GM23338 (cell line): ENCODE data around the gene LRP10. TPM values are rescaled to one million over a fixed set of nuclear protein-coding genes. Genes with fewer than 3 reads are reported as not detected.

ENCODE experiments used
- EZH2phosphoT487 ChIP-seq: fragments of 200-600 bp; sonication (generic); IDR thresholded peaks from one replicate; pipeline ENCODE4 v1.8.1; 2018; ENCODE audit warnings: antibody characterized with exemption; ENCODE audit not compliant: unreplicated experiment
- POLR2AphosphoS5 ChIP-seq: IDR thresholded peaks from 2 replicates; pipeline ENCODE4 v1.6.1; 2016; ENCODE audit warnings: antibody characterized with exemption, low read depth
- STAT1 ChIP-seq: IDR thresholded peaks from one replicate; pipeline ENCODE4 v1.6.1; 2016; ENCODE audit warnings: antibody characterized with exemption; ENCODE audit not compliant: unreplicated experiment
- ZNF114 ChIP-seq: fragments of 250-450 bp; sonication (Bioruptor Pico); IDR thresholded peaks from 2 replicates; pipeline ENCODE4 v1.5.0; 2020; ENCODE audit warnings: mild to moderate bottlenecking, moderate library complexity
- ZNF331 ChIP-seq: fragments of 250-450 bp; sonication (Bioruptor Pico); IDR thresholded peaks from 2 replicates; pipeline ENCODE4 v1.5.0; 2020; ENCODE audit warnings: low read depth, mild to moderate bottlenecking, moderate library complexity
- polyA plus RNA-seq: library from polyadenylated mRNA; unstranded; fragments of >200 nt; fragmentation: Nextera tagmentation; extraction: Ambion mirVana; gene quantifications from 2 replicates; pipeline ENCODE4 v1.2.1, GENCODE V29; 2016
- small RNA-seq: library from RNA; depleted of rRNA; stranded (forward); fragments of <200 nt; gene quantifications from one replicate; pipeline ENCODE3, GENCODE V24; 2014; ENCODE audit warnings: low replicate concordance
- total RNA-seq: library from RNA; depleted of rRNA; stranded (reverse); fragments of >200 nt; shearing (Covaris generic); gene quantifications from 2 replicates; pipeline ENCODE4 v1.2.3, GENCODE V29; 2014; rRNA removed
- TF ChIP-seq, protein P1 (sequence below): fragments of 250-450 bp; sonication (Bioruptor Pico); IDR thresholded peaks from 2 replicates; pipeline ENCODE4 v1.5.0; 2020; ENCODE audit warnings: mild to moderate bottlenecking, moderate library complexity
- TF ChIP-seq, protein P2 (sequence below): IDR thresholded peaks from one replicate; pipeline ENCODE4 v1.6.1; 2018; ENCODE audit warnings: antibody characterized with exemption; ENCODE audit not compliant: unreplicated experiment
- TF ChIP-seq, protein P3 (sequence below), 2 experiments: fragments of 200-600 bp in 1 of 2; sonication (generic) in 1 of 2; conservative IDR thresholded peaks; 2 replicates each; pipeline versions ENCODE4 v1.5.1 to v1.6.1; 2016 to 2017; ENCODE audit warnings: antibody characterized with exemption in 2 of 2, low read depth in 2 of 2, mild to moderate bottlenecking in 2 of 2, moderate library complexity in 1 of 2

The LRP10 gene
- total and polyA plus RNA-seq, 2 experiments from 2014 or later, result 6.4 to 18.1 TPM

DNA sequence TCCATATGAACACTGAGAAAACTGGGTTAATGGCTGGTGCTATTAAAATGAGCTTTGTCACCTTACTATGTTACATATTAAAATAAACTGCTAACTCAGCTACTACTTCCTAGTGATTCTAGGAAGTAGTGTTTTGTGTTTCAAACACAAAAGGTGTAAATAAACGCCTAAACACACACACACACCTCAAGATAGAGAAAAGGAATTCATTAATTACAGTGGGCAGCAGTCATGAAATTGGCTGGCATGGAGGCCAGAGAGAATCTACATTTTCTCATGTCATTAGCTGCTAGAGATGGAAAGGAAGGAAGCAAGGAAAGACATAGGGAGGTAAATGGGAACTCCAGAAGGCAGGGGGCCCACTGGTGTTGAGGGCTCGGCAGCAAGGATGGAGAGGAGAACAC lies 58.4 kb downstream of the LRP10 start (continued):
- TF ChIP-seq, protein P1, sequence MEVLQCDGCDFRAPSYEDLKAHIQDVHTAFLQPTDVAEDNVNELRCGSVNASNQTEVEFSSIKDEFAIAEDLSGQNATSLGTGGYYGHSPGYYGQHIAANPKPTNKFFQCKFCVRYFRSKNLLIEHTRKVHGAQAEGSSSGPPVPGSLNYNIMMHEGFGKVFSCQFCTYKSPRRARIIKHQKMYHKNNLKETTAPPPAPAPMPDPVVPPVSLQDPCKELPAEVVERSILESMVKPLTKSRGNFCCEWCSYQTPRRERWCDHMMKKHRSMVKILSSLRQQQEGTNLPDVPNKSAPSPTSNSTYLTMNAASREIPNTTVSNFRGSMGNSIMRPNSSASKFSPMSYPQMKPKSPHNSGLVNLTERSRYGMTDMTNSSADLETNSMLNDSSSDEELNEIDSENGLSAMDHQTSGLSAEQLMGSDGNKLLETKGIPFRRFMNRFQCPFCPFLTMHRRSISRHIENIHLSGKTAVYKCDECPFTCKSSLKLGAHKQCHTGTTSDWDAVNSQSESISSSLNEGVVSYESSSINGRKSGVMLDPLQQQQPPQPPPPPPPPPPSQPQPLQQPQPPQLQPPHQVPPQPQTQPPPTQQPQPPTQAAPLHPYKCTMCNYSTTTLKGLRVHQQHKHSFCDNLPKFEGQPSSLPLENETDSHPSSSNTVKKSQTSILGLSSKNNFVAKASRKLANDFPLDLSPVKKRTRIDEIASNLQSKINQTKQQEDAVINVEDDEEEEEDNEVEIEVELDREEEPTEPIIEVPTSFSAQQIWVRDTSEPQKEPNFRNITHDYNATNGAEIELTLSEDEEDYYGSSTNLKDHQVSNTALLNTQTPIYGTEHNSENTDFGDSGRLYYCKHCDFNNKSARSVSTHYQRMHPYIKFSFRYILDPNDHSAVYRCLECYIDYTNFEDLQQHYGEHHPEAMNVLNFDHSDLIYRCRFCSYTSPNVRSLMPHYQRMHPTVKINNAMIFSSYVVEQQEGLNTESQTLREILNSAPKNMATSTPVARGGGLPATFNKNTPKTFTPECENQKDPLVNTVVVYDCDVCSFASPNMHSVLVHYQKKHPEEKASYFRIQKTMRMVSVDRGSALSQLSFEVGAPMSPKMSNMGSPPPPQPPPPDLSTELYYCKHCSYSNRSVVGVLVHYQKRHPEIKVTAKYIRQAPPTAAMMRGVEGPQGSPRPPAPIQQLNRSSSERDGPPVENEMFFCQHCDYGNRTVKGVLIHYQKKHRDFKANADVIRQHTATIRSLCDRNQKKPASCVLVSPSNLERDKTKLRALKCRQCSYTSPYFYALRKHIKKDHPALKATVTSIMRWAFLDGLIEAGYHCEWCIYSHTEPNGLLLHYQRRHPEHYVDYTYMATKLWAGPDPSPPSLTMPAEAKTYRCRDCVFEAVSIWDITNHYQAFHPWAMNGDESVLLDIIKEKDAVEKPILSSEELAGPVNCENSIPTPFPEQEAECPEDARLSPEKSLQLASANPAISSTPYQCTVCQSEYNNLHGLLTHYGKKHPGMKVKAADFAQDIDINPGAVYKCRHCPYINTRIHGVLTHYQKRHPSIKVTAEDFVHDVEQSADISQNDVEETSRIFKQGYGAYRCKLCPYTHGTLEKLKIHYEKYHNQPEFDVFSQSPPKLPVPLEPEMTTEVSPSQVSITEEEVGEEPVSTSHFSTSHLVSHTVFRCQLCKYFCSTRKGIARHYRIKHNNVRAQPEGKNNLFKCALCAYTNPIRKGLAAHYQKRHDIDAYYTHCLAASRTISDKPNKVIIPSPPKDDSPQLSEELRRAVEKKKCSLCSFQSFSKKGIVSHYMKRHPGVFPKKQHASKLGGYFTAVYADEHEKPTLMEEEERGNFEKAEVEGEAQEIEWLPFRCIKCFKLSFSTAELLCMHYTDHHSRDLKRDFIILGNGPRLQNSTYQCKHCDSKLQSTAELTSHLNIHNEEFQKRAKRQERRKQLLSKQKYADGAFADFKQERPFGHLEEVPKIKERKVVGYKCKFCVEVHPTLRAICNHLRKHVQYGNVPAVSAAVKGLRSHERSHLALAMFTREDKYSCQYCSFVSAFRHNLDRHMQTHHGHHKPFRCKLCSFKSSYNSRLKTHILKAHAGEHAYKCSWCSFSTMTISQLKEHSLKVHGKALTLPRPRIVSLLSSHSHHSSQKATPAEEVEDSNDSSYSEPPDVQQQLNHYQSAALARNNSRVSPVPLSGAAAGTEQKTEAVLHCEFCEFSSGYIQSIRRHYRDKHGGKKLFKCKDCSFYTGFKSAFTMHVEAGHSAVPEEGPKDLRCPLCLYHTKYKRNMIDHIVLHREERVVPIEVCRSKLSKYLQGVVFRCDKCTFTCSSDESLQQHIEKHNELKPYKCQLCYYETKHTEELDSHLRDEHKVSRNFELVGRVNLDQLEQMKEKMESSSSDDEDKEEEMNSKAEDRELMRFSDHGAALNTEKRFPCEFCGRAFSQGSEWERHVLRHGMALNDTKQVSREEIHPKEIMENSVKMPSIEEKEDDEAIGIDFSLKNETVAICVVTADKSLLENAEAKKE, result no peak
- no peak for TF ChIP-seq EZH2phosphoT487
- TF ChIP-seq, protein P2, sequence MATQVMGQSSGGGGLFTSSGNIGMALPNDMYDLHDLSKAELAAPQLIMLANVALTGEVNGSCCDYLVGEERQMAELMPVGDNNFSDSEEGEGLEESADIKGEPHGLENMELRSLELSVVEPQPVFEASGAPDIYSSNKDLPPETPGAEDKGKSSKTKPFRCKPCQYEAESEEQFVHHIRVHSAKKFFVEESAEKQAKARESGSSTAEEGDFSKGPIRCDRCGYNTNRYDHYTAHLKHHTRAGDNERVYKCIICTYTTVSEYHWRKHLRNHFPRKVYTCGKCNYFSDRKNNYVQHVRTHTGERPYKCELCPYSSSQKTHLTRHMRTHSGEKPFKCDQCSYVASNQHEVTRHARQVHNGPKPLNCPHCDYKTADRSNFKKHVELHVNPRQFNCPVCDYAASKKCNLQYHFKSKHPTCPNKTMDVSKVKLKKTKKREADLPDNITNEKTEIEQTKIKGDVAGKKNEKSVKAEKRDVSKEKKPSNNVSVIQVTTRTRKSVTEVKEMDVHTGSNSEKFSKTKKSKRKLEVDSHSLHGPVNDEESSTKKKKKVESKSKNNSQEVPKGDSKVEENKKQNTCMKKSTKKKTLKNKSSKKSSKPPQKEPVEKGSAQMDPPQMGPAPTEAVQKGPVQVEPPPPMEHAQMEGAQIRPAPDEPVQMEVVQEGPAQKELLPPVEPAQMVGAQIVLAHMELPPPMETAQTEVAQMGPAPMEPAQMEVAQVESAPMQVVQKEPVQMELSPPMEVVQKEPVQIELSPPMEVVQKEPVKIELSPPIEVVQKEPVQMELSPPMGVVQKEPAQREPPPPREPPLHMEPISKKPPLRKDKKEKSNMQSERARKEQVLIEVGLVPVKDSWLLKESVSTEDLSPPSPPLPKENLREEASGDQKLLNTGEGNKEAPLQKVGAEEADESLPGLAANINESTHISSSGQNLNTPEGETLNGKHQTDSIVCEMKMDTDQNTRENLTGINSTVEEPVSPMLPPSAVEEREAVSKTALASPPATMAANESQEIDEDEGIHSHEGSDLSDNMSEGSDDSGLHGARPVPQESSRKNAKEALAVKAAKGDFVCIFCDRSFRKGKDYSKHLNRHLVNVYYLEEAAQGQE, result no peak
- TF ChIP-seq ZNF331 (CRISPR knock-in tag), result no peak
- no peak for TF ChIP-seq POLR2AphosphoS5
- TF ChIP-seq, protein P3, sequence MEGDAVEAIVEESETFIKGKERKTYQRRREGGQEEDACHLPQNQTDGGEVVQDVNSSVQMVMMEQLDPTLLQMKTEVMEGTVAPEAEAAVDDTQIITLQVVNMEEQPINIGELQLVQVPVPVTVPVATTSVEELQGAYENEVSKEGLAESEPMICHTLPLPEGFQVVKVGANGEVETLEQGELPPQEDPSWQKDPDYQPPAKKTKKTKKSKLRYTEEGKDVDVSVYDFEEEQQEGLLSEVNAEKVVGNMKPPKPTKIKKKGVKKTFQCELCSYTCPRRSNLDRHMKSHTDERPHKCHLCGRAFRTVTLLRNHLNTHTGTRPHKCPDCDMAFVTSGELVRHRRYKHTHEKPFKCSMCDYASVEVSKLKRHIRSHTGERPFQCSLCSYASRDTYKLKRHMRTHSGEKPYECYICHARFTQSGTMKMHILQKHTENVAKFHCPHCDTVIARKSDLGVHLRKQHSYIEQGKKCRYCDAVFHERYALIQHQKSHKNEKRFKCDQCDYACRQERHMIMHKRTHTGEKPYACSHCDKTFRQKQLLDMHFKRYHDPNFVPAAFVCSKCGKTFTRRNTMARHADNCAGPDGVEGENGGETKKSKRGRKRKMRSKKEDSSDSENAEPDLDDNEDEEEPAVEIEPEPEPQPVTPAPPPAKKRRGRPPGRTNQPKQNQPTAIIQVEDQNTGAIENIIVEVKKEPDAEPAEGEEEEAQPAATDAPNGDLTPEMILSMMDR (conservative IDR thresholded peaks at IDR 0.05; ENCODE audit: low read depth in 2 of 2), result no peak
- TF ChIP-seq STAT1, result no peak
- no peak for TF ChIP-seq ZNF114

Small RNA genes within 50 kb of the gene (small RNA-seq; reads per million reads assigned to genes)
- not detected for gene RF00019

Other genes with a start within 250 kb of the LRP10 start
- gene OR6J1, start 227.4 kb upstream of the LRP10 start, total RNA-seq, result not detected in 2 replicates
- gene OR6J1, start 227.4 kb upstream of the LRP10 start, polyA plus RNA-seq, result not detected in 2 replicates
- 89.9 and 91.7 TPM in 2 replicates for gene OXA1L, start 105.1 kb upstream of the LRP10 start, total RNA-seq
- 57.6 and 61.7 TPM in 2 replicates for gene OXA1L, start 105.1 kb upstream of the LRP10 start, polyA plus RNA-seq
- gene SLC7A7, start 56.3 kb upstream of the LRP10 start, total RNA-seq, result 3.6 and 6.1 TPM in 2 replicates
- gene SLC7A7, start 56.3 kb upstream of the LRP10 start, polyA plus RNA-seq, result 2.7 and 4.1 TPM in 2 replicates
- gene MRPL52, start 41.9 kb upstream of the LRP10 start, total RNA-seq, result 131 and 138 TPM in 2 replicates
- 617 and 691 TPM in 2 replicates for gene MRPL52, start 41.9 kb upstream of the LRP10 start, polyA plus RNA-seq
- gene MMP14, start 35.2 kb upstream of the LRP10 start, total RNA-seq, result 48.9 and 56.4 TPM in 2 replicates
- gene MMP14, start 35.2 kb upstream of the LRP10 start, polyA plus RNA-seq, result 6.5 and 7.0 TPM in 2 replicates
- 0.31 and 1.2 TPM in 2 replicates for gene REM2, start 11.5 kb downstream of the LRP10 start, total RNA-seq
- gene REM2, start 11.5 kb downstream of the LRP10 start, polyA plus RNA-seq, result 2.9 and 3.0 TPM in 2 replicates
- gene RBM23, start 47.4 kb downstream of the LRP10 start, total RNA-seq, result 52.8 and 1,081 TPM in 2 replicates
- gene RBM23, start 47.4 kb downstream of the LRP10 start, polyA plus RNA-seq, result 14.4 and 15.2 TPM in 2 replicates
- 123 and 124 TPM in 2 replicates for gene PRMT5, start 57.6 kb downstream of the LRP10 start, total RNA-seq
- 68.8 and 74.5 TPM in 2 replicates for gene PRMT5, start 57.6 kb downstream of the LRP10 start, polyA plus RNA-seq
- 60.4 and 85.3 TPM in 2 replicates for gene HAUS4, start 85.3 kb downstream of the LRP10 start, total RNA-seq
- gene HAUS4, start 85.3 kb downstream of the LRP10 start, polyA plus RNA-seq, result 20.8 and 24.6 TPM in 2 replicates
- gene AJUBA, start 110.8 kb downstream of the LRP10 start, total RNA-seq, result 45.8 and 55.9 TPM in 2 replicates
- gene AJUBA, start 110.8 kb downstream of the LRP10 start, polyA plus RNA-seq, result 11.8 and 12.5 TPM in 2 replicates
- gene C14orf93, start 138.4 kb downstream of the LRP10 start, total RNA-seq, result 11.7 and 12.4 TPM in 2 replicates
- gene C14orf93, start 138.4 kb downstream of the LRP10 start, polyA plus RNA-seq, result 3.5 and 4.1 TPM in 2 replicates
- 229 and 265 TPM in 2 replicates for gene PSMB5, start 163.2 kb downstream of the LRP10 start, total RNA-seq
- 341 and 367 TPM in 2 replicates for gene PSMB5, start 163.2 kb downstream of the LRP10 start, polyA plus RNA-seq
- 0.07 and 0.19 TPM in 2 replicates for gene PSMB11, start 170.5 kb downstream of the LRP10 start, total RNA-seq
- gene PSMB11, start 170.5 kb downstream of the LRP10 start, polyA plus RNA-seq, result not detected in 2 replicates
- 16.9 and 17.8 TPM in 2 replicates for gene CDH24, start 185.8 kb downstream of the LRP10 start, total RNA-seq
- 4.4 and 6.2 TPM in 2 replicates for gene CDH24, start 185.8 kb downstream of the LRP10 start, polyA plus RNA-seq
- 169 and 172 TPM in 2 replicates for gene ACIN1, start 223.4 kb downstream of the LRP10 start, total RNA-seq
- 73.6 and 76.1 TPM in 2 replicates for gene ACIN1, start 223.4 kb downstream of the LRP10 start, polyA plus RNA-seq
- 49.4 and 57.4 TPM in 2 replicates for gene C14orf119, start 223.8 kb downstream of the LRP10 start, total RNA-seq
- gene C14orf119, start 223.8 kb downstream of the LRP10 start, polyA plus RNA-seq, result 114 and 118 TPM in 2 replicates
- gene CIROP, start 233.2 kb downstream of the LRP10 start, total RNA-seq, result not detected in 2 replicates
- not detected in 2 replicates for gene CIROP, start 233.2 kb downstream of the LRP10 start, polyA plus RNA-seq
- gene CEBPE, start 247.5 kb downstream of the LRP10 start, total RNA-seq, result not detected in 2 replicates
- gene CEBPE, start 247.5 kb downstream of the LRP10 start, polyA plus RNA-seq, result not detected in 2 replicates